Smooth muscle cell (in vitro differentiated cells): ENCODE results near the gene RAD21L1. TPM values are rescaled to one million over a fixed set of nuclear protein-coding genes. Genes with fewer than 3 reads are reported as not detected.

ENCODE experiments used
- DNase-seq: peaks from one replicate; lab custom pipeline; 2025; ENCODE audit not compliant: unreplicated experiment; lab: John Stamatoyannopoulos, UW
- H2AFZ ChIP-seq: fragments of 200-600 bp; sonication (generic); 2 replicates; pipeline ENCODE4 v1.6.0; 2016; ENCODE audit warnings: antibody characterized with exemption, low read depth, mild to moderate bottlenecking
- H3F3A ChIP-seq: fragments of 200-600 bp; sonication (generic); 2 replicates; pipeline ENCODE4 v1.6.0; 2017; ENCODE audit warnings: antibody characterized with exemption, low read depth
- H3K27ac ChIP-seq: fragments of 200-600 bp; sonication (generic); 2 replicates; pipeline ENCODE4 v1.5.1; 2016; ENCODE audit warnings: low read depth, mild to moderate bottlenecking
- H3K27me3 ChIP-seq: fragments of 200-600 bp; sonication (generic); 2 replicates; pipeline ENCODE4 v1.6.1; 2016; ENCODE audit warnings: low read depth, mild to moderate bottlenecking
- H3K36me3 ChIP-seq: fragments of 200-600 bp; sonication (generic); 2 replicates; pipeline ENCODE4 v1.5.1; 2016; ENCODE audit warnings: low read depth
- H3K4me1 ChIP-seq: fragments of 200-600 bp; sonication (generic); 2 replicates; pipeline ENCODE4 v1.5.1; 2016; ENCODE audit warnings: low read depth
- H3K4me2 ChIP-seq: fragments of 200-600 bp; sonication (generic); 2 replicates; pipeline ENCODE4 v1.6.0; 2016; ENCODE audit warnings: mild to moderate bottlenecking
- H3K4me3 ChIP-seq: fragments of 200-600 bp; sonication (generic); 2 replicates; pipeline ENCODE4 v1.5.1; 2016; ENCODE audit warnings: mild to moderate bottlenecking
- H3K79me2 ChIP-seq: fragments of 200-600 bp; sonication (generic); 2 replicates; pipeline ENCODE4 v1.6.0; 2016; ENCODE audit warnings: low read depth, mild to moderate bottlenecking
- H3K9ac ChIP-seq: fragments of 200-600 bp; sonication (generic); 2 replicates; pipeline ENCODE4 v1.6.0; 2016; ENCODE audit warnings: low read depth
- H3K9me3 ChIP-seq: fragments of 200-600 bp; sonication (generic); replicated peaks from 2 replicates; pipeline ENCODE4 v1.5.1; 2016; ENCODE audit warnings: low read depth
- H4K20me1 ChIP-seq: fragments of 200-600 bp; sonication (generic); 2 replicates; pipeline ENCODE4 v1.6.0; 2016; ENCODE audit warnings: low read depth
- CTCF ChIP-seq: fragments of 200-600 bp; sonication (generic); IDR thresholded peaks from 2 replicates; pipeline ENCODE4 v1.5.1; 2017; ENCODE audit warnings: borderline replicate concordance, mild to moderate bottlenecking, antibody characterized with exemption; ENCODE audit not compliant: insufficient read depth, poor library complexity, severe bottlenecking
- WGBS: methylation state at CpG from one replicate; pipeline ENCODE4 v1.1.7; 2016; ENCODE audit warnings: low lambda C conversion rate; 5-methylcytosine and 5-hydroxymethylcytosine counted together
- polyA plus RNA-seq: library from polyadenylated mRNA; unstranded; fragments of >200 nt; fragmentation: Nextera tagmentation; extraction: Ambion mirVana; gene quantifications from 2 replicates; pipeline ENCODE4 v1.2.1, GENCODE V29; 2016
- total RNA-seq: library from RNA; depleted of rRNA; stranded (reverse); fragments of >200 nt; gene quantifications from 2 replicates; pipeline ENCODE4 v1.2.3, GENCODE V29; 2014

The RAD21L1 gene
- total RNA-seq (not detected in 2 replicates), polyA plus RNA-seq (not detected in 2 replicates)

GRCh38 chr20:1225783-1226654 lies at the start of gene RAD21L1:
TSS of gene RAD21L1 (plus strand) at chr20:1226044. CDS start at chr20:1228454, 2,410 bp downstream.
- H3K27ac ChIP-seq, result no peak within 1 kb of the TSS
- peak within 1 kb of the TSS; percentile 54 for H3K4me3 ChIP-seq
- peak within 1 kb of the TSS; percentile 18 for H3K9ac ChIP-seq
- DNase-seq, result peak; percentile 94
- no peak for TF ChIP-seq CTCF
- no peaks in the 10 kb centered on the region for H3K9me3 ChIP-seq
- no peaks in the 10 kb centered on the region for H4K20me1 ChIP-seq
- under 1% methylated on average over 44 of the region's 88 CpGs for WGBS
- H3K27me3 ChIP-seq, result peaks cover 38% of the 10 kb centered on the region
- peak within 1 kb of the TSS; percentile 88 for H2AFZ ChIP-seq
- H3K4me2 ChIP-seq, result peak within 1 kb of the TSS; percentile 97
- no peaks in the 10 kb centered on the region for H3K4me1 ChIP-seq
- H3F3A ChIP-seq, result no peaks in the 10 kb centered on the region
- H3K36me3 ChIP-seq, result no peaks in the 10 kb centered on the region
- H3K79me2 ChIP-seq, result no peaks in the 10 kb centered on the region

GRCh38 chr20:1177680-1178079 lies 48.2 kb upstream of the RAD21L1 start:
- Histone ChIP-seq H3K36me3 (no peaks in the 10 kb centered on the region), H3F3A (no peaks in the 10 kb centered on the region), H3K27me3 (no peaks in the 10 kb centered on the region), H3K9ac (no peak overlapping the region), H2AFZ (no peak overlapping the region), H3K27ac (no peak overlapping the region), H3K9me3 (no peaks in the 10 kb centered on the region), H3K79me2 (no peaks in the 10 kb centered on the region), H3K4me2 (no peak overlapping the region), H3K4me3 (no peak overlapping the region), H3K4me1 (no peaks in the 10 kb centered on the region), H4K20me1 (no peaks in the 10 kb centered on the region)
- 83% methylated on average over 4 of the region's 5 CpGs for WGBS
- DNase-seq, result no peak
- TF ChIP-seq CTCF, result no peak

- no peak for TF ChIP-seq CTCF
- H2AFZ ChIP-seq, result no peak overlapping the region
- no peaks in the 10 kb centered on the region for H3F3A ChIP-seq
- H4K20me1 ChIP-seq, result no peaks in the 10 kb centered on the region
- H3K27ac ChIP-seq, result no peak overlapping the region
- WGBS, result 73% methylated on average over 3 of the region's 3 CpGs
- no peaks in the 10 kb centered on the region for H3K4me1 ChIP-seq
- no peak for DNase-seq
- no peaks in the 10 kb centered on the region for H3K36me3 ChIP-seq
- H3K4me3 ChIP-seq, result no peak overlapping the region
- no peaks in the 10 kb centered on the region for H3K9me3 ChIP-seq
- H3K9ac ChIP-seq, result no peak overlapping the region
- H3K27me3 ChIP-seq, result peaks cover 4% of the 10 kb centered on the region
- H3K4me2 ChIP-seq, result no peak overlapping the region
- no peaks in the 10 kb centered on the region for H3K79me2 ChIP-seq
Measured at GRCh38 chr20:1178103-1178502, 47.7 kb upstream of the RAD21L1 start.

- no peak for TF ChIP-seq CTCF
- Histone ChIP-seq H4K20me1 (no peaks in the 10 kb centered on the region), H3K9ac (no peak overlapping the region), H3K79me2 (no peaks in the 10 kb centered on the region), H3K27me3 (peaks cover 9% of the 10 kb centered on the region), H3K27ac (no peak overlapping the region), H3K4me3 (no peak overlapping the region), H3F3A (no peaks in the 10 kb centered on the region), H2AFZ (no peak overlapping the region), H3K4me1 (no peaks in the 10 kb centered on the region), H3K9me3 (no peaks in the 10 kb centered on the region), H3K4me2 (no peak overlapping the region), H3K36me3 (no peaks in the 10 kb centered on the region)
- 95% methylated on average over 3 of the region's 3 CpGs for WGBS
- DNase-seq, result no peak
Measured at GRCh38 chr20:1178623-1179022, 47.2 kb upstream of the RAD21L1 start.
